DMS53 treated with DMSO at 0.1 percent for 48 hours (cell line): Measurements from ENCODE around the gene SPRED2.

Experiments used
- DNase-seq: peaks from one replicate; lab custom pipeline; 2025; ENCODE audit not compliant: unreplicated experiment; lab: John Stamatoyannopoulos, UW

The SPRED2 gene

GRCh38 chr2:65415091-65415490, 17.3 kb downstream of the SPRED2 start:
- no peak for DNase-seq

- no peak for DNase-seq
These were observed 18.8 kb downstream of the SPRED2 start for GRCh38 chr2:65413610-65414009.

- no peak for DNase-seq
These were observed 19.3 kb downstream of the SPRED2 start for GRCh38 chr2:65413106-65413505.

GRCh38 chr2:65411056-65411795, 21.2 kb downstream of the SPRED2 start:
- DNase-seq, result no peak

- no peak for DNase-seq
These were observed 23.4 kb downstream of the SPRED2 start for GRCh38 chr2:65409045-65409444.

GRCh38 chr2:65407240-65407639, 25.2 kb downstream of the SPRED2 start:
- DNase-seq, result no peak

- no peak for DNase-seq
These were observed 27.3 kb downstream of the SPRED2 start for GRCh38 chr2:65404988-65405697.

GRCh38 chr2:65403529-65403915, 28.9 kb downstream of the SPRED2 start:
- DNase-seq, result no peak

- DNase-seq, result no peak
These were observed 29.4 kb downstream of the SPRED2 start for GRCh38 chr2:65402780-65403528.

- no peak for DNase-seq
These were observed 30.1 kb downstream of the SPRED2 start for GRCh38 chr2:65402323-65402722.

- no peak for DNase-seq
These were observed 35.3 kb downstream of the SPRED2 start for GRCh38 chr2:65397122-65397521.

- DNase-seq, result peak; percentile 50
These were observed 35.9 kb downstream of the SPRED2 start for GRCh38 chr2:65396348-65397026.

GRCh38 chr2:65395621-65396347, 36.6 kb downstream of the SPRED2 start:
- no peak for DNase-seq

- DNase-seq, result no peak
These were observed 38.5 kb downstream of the SPRED2 start for GRCh38 chr2:65393743-65394422.

GRCh38 chr2:65393046-65393445, 39.4 kb downstream of the SPRED2 start:
- DNase-seq, result no peak

GRCh38 chr2:65392609-65393008, 39.8 kb downstream of the SPRED2 start:
- no peak for DNase-seq

- DNase-seq, result no peak
These were observed 42.3 kb downstream of the SPRED2 start for GRCh38 chr2:65390134-65390533.

GRCh38 chr2:65389476-65389875, 42.9 kb downstream of the SPRED2 start:
- DNase-seq, result no peak

GRCh38 chr2:65388596-65389390, 43.6 kb downstream of the SPRED2 start:
- no peak for DNase-seq
